GM20431 (cell line): ENCODE measurements around the gene HBG1.

Experiments
- in situ Hi-C: fragments of 300-500 bp; cut with MseI, MboI; formaldehyde crosslinking; loops from one replicate; pipeline ENCODE4 v1.15.0; 2020; ENCODE audit warnings: low sequenced_read_pairs; ENCODE audit not compliant: unreplicated experiment

HBG1 gene

GRCh38 chr11:5230266-5230665 is 19.4 kb downstream of the HBG1 start:
- in situ Hi-C loops = no loop called here

- in situ Hi-C loops = no loop called here
Measured at GRCh38 chr11:5229796-5230195, 19.9 kb downstream of the HBG1 start.

GRCh38 chr11:5229356-5229755 is 20.3 kb downstream of the HBG1 start:
- in situ Hi-C loops = no loop called here

GRCh38 chr11:5228124-5228523 is 21.5 kb downstream of the HBG1 start:
- in situ Hi-C loops = no loop called here

GRCh38 chr11:5227681-5228080 is 22.0 kb downstream of the HBG1 start:
- in situ Hi-C loops = no loop called here

GRCh38 chr11:5226732-5227310 is 22.8 kb downstream of the HBG1 start, which contains the start of gene HBB:
Gene HBB (minus strand): TSS chr11:5227071. CDS start chr11:5227021, 50 bp downstream.
- in situ Hi-C loops = no loop called here

GRCh38 chr11:5225480-5225871 is 24.2 kb downstream of the HBG1 start:
- in situ Hi-C loops = no loop called here

- in situ Hi-C loops = loop anchor here (25.0 kb wide), 1 partner anchor 137 kb away; the partner anchor contains the start of gene OR51B6
Measured at GRCh38 chr11:5224538-5225479, 24.8 kb downstream of the HBG1 start.

- in situ Hi-C loops = loop anchor here (25.0 kb wide), 1 partner anchor 139 kb away; the partner anchor contains the start of gene OR51B6
Measured at GRCh38 chr11:5223686-5224085, 26.0 kb downstream of the HBG1 start.

- in situ Hi-C loops = loop anchor here (25.0 kb wide), 1 partner anchor 139 kb away; the partner anchor contains the start of gene OR51B6
Measured at GRCh38 chr11:5223146-5223545, 26.5 kb downstream of the HBG1 start.

- in situ Hi-C loops = loop anchor here (25.0 kb wide), 1 partner anchor 152 kb away; the partner anchor contains the start of gene OR51B6
Measured at GRCh38 chr11:5210376-5210885, 39.2 kb downstream of the HBG1 start.

- in situ Hi-C loops = loop anchor here (25.0 kb wide), 1 partner anchor 158 kb away; the partner anchor contains the start of gene OR51B6
Measured at GRCh38 chr11:5204787-5205186, 44.9 kb downstream of the HBG1 start.

- in situ Hi-C loops = loop anchor here (25.0 kb wide), 1 partner anchor 159 kb away; the partner anchor contains the start of gene OR51B6
Measured at GRCh38 chr11:5203366-5203765, 46.3 kb downstream of the HBG1 start.

- in situ Hi-C loops = loop anchor here (25.0 kb wide), 1 partner anchor 162 kb away; the partner anchor contains the start of gene OR51B6
Measured at GRCh38 chr11:5200582-5200981, 49.1 kb downstream of the HBG1 start, which contains the start of gene OR51V1. Gene OR51V1 (minus strand): TSS chr11:5200682. CDS start chr11:5200682, 0 bp downstream.

GRCh38 chr11:5198285-5198684 is 51.4 kb downstream of the HBG1 start:
- in situ Hi-C loops = no loop called here
